Activated B cell treated with CpG ODN at 0.5 μM for 24 hours (primary cell): Measurements from ENCODE around the gene SSBP2. TPM values are rescaled to one million over a fixed set of nuclear protein-coding genes. Genes with fewer than 3 reads are reported as not detected.

ENCODE experiments used
- ATAC-seq: fragments of 200-7000 bp; cut with Tn5 transposase; one replicate; pipeline ENCODE4 v1.10.0; 2021; ENCODE audit warnings: low read depth, mild to moderate bottlenecking, moderate library complexity
- CTCF ChIA-PET: fragments of 350-600 bp; sonication (Branson Sonifier 250); formaldehyde crosslinking; loops from one replicate; lab custom pipeline; 2021; ENCODE audit warnings: antibody characterized with exemption; lab: Charles Lee
- POLR2A ChIA-PET: fragments of 350-600 bp; sonication (Branson Sonifier 250); formaldehyde crosslinking; loops from one replicate; lab custom pipeline; 2021; ENCODE audit warnings: antibody characterized with exemption; lab: Charles Lee
- DNase-seq: peaks from one replicate; pipeline ENCODE4 v3.0.0; 2022
- H3K27ac Mint-ChIP-seq: one replicate; pipeline ENCODE4 v1.8.0; 2020; ENCODE audit warnings: mixed read lengths
- H3K27me3 Mint-ChIP-seq: one replicate; pipeline ENCODE4 v1.8.0; 2021; ENCODE audit warnings: mixed read lengths
- H3K36me3 Mint-ChIP-seq: one replicate; pipeline ENCODE4 v1.8.0; 2021; ENCODE audit warnings: low read depth, mixed read lengths
- H3K4me1 Mint-ChIP-seq: one replicate; pipeline ENCODE4 v1.8.0; 2021; ENCODE audit warnings: mixed read lengths
- H3K4me3 Mint-ChIP-seq: one replicate; pipeline ENCODE4 v1.8.0; 2020; ENCODE audit warnings: mild to moderate bottlenecking, mixed read lengths
- H3K9me3 Mint-ChIP-seq: one replicate; pipeline ENCODE4 v1.8.0; 2020; ENCODE audit warnings: mixed read lengths
- CTCF ChIP-seq: fragments of 200-600 bp; IDR thresholded peaks from one replicate; pipeline ENCODE4 v1.8.0; 2022; ENCODE audit warnings: antibody characterized with exemption, mild to moderate bottlenecking
- intact Hi-C: fragments of 100-400 bp; cut with micrococcal nuclease; formaldehyde crosslinking; loops from one replicate; pipeline ENCODE4 v1.15.1; 2024
- total RNA-seq: library from RNA; stranded (reverse); gene quantifications from 2 replicates; pipeline ENCODE4 v1.2.3, GENCODE V29; 2022

Gene SSBP2
- total RNA-seq, 1 donor from 2014 or later = 26.2 TPM

DNA sequence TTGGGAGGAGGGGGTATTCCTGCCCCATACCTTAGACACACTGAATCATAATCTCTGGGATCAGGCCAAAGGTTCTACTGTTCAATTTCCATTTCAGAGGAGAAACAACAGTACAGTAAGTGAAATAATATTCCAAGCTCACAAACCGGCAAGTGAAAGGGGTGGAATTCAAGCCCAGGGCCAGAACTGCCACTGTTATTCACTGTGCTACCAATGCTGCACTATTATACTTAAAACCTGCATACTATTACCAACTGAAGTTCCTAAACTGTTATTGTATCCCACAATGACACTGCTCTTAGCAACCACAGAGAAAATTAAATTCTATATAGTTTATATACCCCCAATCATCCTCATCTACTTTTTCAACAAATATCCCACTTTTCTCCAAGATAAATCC lies 24.6 kb downstream of the SSBP2 start:
- no peak for DNase-seq
- ChIA-PET CTCF (no interaction called here), POLR2A (no interaction called here)
- no peak overlapping the region for H3K27ac Mint-ChIP-seq
- H3K36me3 Mint-ChIP-seq = no peaks in the 10 kb centered on the region
- H3K4me3 Mint-ChIP-seq = no peak overlapping the region
- peaks cover 64% of the 10 kb centered on the region for H3K4me1 Mint-ChIP-seq
- H3K9me3 Mint-ChIP-seq = no peaks in the 10 kb centered on the region
- intact Hi-C loops = loop anchor here (2.0 kb wide), 1 partner anchor 15 kb away; no protein-coding TSS in a partner anchor
- TF ChIP-seq CTCF = no peak
- no peak for ATAC-seq
- H3K27me3 Mint-ChIP-seq = no peaks in the 10 kb centered on the region

- ChIA-PET CTCF (no interaction called here), POLR2A (interaction anchor here (0.9 kb wide), 1 partner anchor 9 kb away, joined by 4 read pairs; no protein-coding TSS in a partner anchor)
- Mint-ChIP-seq H3K4me1 (peaks cover 79% of the 10 kb centered on the region), H3K27ac (no peak overlapping the region), H3K9me3 (no peaks in the 10 kb centered on the region), H3K27me3 (no peaks in the 10 kb centered on the region), H3K4me3 (no peak overlapping the region), H3K36me3 (no peaks in the 10 kb centered on the region)
- TF ChIP-seq CTCF = no peak
- intact Hi-C loops = loop anchor here (1.0 kb wide), 1 partner anchor 25 kb away; no protein-coding TSS in a partner anchor
- ATAC-seq (no peak), DNase-seq (no peak)
Measured at GRCh38 chr5:81724571-81724970, 26.3 kb downstream of the SSBP2 start.

- DNase-seq = no peak
Measured at GRCh38 chr5:81724108-81724507, 26.8 kb downstream of the SSBP2 start.

DNA sequence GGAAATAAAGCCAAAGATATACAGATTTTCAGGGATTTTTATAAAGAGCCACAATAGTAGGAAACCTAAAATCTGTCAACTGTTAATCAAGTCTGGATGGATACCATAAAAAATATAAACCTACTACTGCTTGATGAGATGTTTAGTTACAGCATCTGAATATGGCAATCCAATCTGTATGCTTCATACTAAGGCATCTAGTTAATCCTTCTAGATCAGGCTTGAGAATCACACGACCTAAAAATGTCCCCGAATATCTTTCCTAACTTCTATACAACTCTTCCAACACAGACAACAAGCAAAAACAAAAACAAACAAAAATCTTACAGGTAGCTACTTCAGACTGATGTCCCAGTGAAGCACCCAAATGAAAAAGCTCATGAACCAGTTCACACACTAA lies 29.8 kb downstream of the SSBP2 start:
- Mint-ChIP-seq H3K4me1 (peaks cover 85% of the 10 kb centered on the region), H3K27ac (no peak overlapping the region), H3K4me3 (no peak overlapping the region), H3K9me3 (no peaks in the 10 kb centered on the region), H3K27me3 (no peaks in the 10 kb centered on the region), H3K36me3 (no peaks in the 10 kb centered on the region)
- ChIA-PET POLR2A (interaction anchor here (1.5 kb wide), 1 partner anchor 30 kb away, joined by 6 read pairs; the partner anchor contains the start of gene SSBP2), CTCF (no interaction called here)
- no peak for TF ChIP-seq CTCF
- DNase-seq = no peak
- intact Hi-C loops = no loop called here
- ATAC-seq = no peak

More at GRCh38 chr5:81724108-81724507, 26.8 kb downstream of the SSBP2 start:
- H3K27ac Mint-ChIP-seq = no peak overlapping the region
- H3K36me3 Mint-ChIP-seq = no peaks in the 10 kb centered on the region
- H3K27me3 Mint-ChIP-seq = no peaks in the 10 kb centered on the region
- intact Hi-C loops = loop anchor here (1.0 kb wide), 1 partner anchor 25 kb away; no protein-coding TSS in a partner anchor
- no peak for ATAC-seq
- no peak for TF ChIP-seq CTCF
- ChIA-PET CTCF (no interaction called here), POLR2A (interaction anchor here (0.9 to 1.0 kb wide), 2 partner anchors 10 to 127 kb away, joined by 3 to 4 read pairs; no protein-coding TSS in a partner anchor)
- peaks cover 80% of the 10 kb centered on the region for H3K4me1 Mint-ChIP-seq
- H3K4me3 Mint-ChIP-seq = no peak overlapping the region
- H3K9me3 Mint-ChIP-seq = no peaks in the 10 kb centered on the region

DNA sequence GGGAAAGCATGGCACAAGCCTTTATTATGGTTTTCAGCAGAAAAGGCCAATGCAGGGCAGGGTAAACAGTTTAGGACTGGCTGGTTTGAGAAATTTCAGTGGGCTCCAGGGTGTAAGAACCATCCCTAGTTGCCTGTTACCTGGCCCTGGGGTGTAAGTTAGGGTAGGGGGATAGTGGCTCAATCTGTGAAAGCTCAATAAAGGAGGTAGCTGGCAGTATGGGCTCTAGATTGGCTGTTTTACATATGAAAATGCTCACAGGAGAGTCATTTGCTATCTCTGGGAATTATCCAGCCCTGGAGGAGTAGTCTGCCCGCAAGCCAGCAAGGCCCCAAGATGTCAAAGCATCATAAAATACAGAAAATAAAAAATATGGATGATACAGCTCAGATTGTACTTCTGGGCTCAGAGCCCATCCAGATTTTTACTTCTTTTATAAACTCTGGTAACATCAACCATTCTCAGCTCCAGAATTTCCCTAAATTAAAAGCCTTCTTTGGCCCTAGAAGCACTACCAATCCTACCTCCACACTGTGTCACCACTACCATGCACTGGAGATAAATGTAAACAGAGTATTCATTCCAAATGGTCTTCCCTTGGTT lies 31.1 kb downstream of the SSBP2 start:
- H3K27ac Mint-ChIP-seq = no peak overlapping the region
- H3K9me3 Mint-ChIP-seq = no peaks in the 10 kb centered on the region
- peaks cover 84% of the 10 kb centered on the region for H3K4me1 Mint-ChIP-seq
- no peak overlapping the region for H3K4me3 Mint-ChIP-seq
- ATAC-seq (no peak), DNase-seq (no peak)
- peaks cover 4% of the 10 kb centered on the region for H3K36me3 Mint-ChIP-seq
- ChIA-PET CTCF (no interaction called here), POLR2A (interaction anchor here (0.6 to 1.5 kb wide), 2 partner anchors 12 to 31 kb away, joined by 3 to 6 read pairs; partner anchors contain the start of gene SSBP2)
- no peaks in the 10 kb centered on the region for H3K27me3 Mint-ChIP-seq
- intact Hi-C loops = no loop called here
- no peak for TF ChIP-seq CTCF
